ENCODE data around the gene NAALADL2. TPM values are rescaled to one million over a fixed set of nuclear protein-coding genes. Genes with fewer than 3 reads are reported as not detected.

Gene NAALADL2
- total and polyA plus RNA-seq, 2 experiments from 2014 or later = 3.4 to 15.3 TPM

- Histone ChIP-seq H3K79me2 (no peaks in the 10 kb centered on the region), H2AFZ (no peak overlapping the region), H3K4me1 (ENCODE audit: insufficient read depth) (peaks cover 7% of the 10 kb centered on the region), H3K9me3 (ENCODE audit: low read depth) (no peaks in the 10 kb centered on the region), H4K20me1 (ENCODE audit: insufficient read depth, poor library complexity, severe bottlenecking) (no peaks in the 10 kb centered on the region), H3K27ac (no peak overlapping the region), H3K9me2 (replicated peaks; ENCODE audit: insufficient read depth) (no peaks in the 10 kb centered on the region), H3K4me2 (no peak overlapping the region), H3K4me3 (no peak overlapping the region), H3K36me3 (replicated peaks; ENCODE audit: insufficient read depth, low read depth) (no peaks in the 10 kb centered on the region), H3K27me3 (no peaks in the 10 kb centered on the region)
- 85% methylated on average over 6 of the region's 6 CpGs for WGBS (ENCODE audit: low lambda C conversion rate, missing lambda C conversion rate)
- no peak for TF ChIP-seq EZH2 (IDR thresholded peaks at IDR 0.05; ENCODE audit: borderline replicate concordance)
- no peak for TF ChIP-seq EZH2phosphoT487 (IDR thresholded peaks at IDR 0.05; ENCODE audit: low read depth, severe bottlenecking, unreplicated experiment)
- TF ChIP-seq CTCF (IDR thresholded peaks at IDR 0.05; ENCODE audit: poor library complexity) = no peak
- DNase-seq (ENCODE audit: low spot score) = no peak
Observed at GRCh38 chr3:175274056-175274455, 414.9 kb downstream of the NAALADL2 start.

- H3K9me3 ChIP-seq (ENCODE audit: low read depth) = no peaks in the 10 kb centered on the region
- no peak for TF ChIP-seq EZH2 (IDR thresholded peaks at IDR 0.05; ENCODE audit: borderline replicate concordance)
- TF ChIP-seq CTCF (IDR thresholded peaks at IDR 0.05; ENCODE audit: poor library complexity) = no peak
- TF ChIP-seq EZH2phosphoT487 (IDR thresholded peaks at IDR 0.05; ENCODE audit: low read depth, severe bottlenecking, unreplicated experiment) = no peak
- DNase-seq (ENCODE audit: low spot score) = no peak
- 94% methylated on average over 1 of the region's 1 CpG for WGBS (ENCODE audit: low lambda C conversion rate, missing lambda C conversion rate)
- H3K27me3 ChIP-seq = no peaks in the 10 kb centered on the region
- no peaks in the 10 kb centered on the region for H3K79me2 ChIP-seq
- H2AFZ ChIP-seq = no peak overlapping the region
- H3K4me3 ChIP-seq = no peak overlapping the region
- H3K27ac ChIP-seq = no peak overlapping the region
- peaks cover 7% of the 10 kb centered on the region for H3K4me1 ChIP-seq (ENCODE audit: insufficient read depth)
- no peak overlapping the region for H3K4me2 ChIP-seq
- H4K20me1 ChIP-seq (ENCODE audit: insufficient read depth, poor library complexity, severe bottlenecking) = no peaks in the 10 kb centered on the region
- no peaks in the 10 kb centered on the region for H3K36me3 ChIP-seq (replicated peaks; ENCODE audit: insufficient read depth, low read depth)
- H3K9me2 ChIP-seq (replicated peaks; ENCODE audit: insufficient read depth) = no peaks in the 10 kb centered on the region
Observed at GRCh38 chr3:175274474-175275218, 415.5 kb downstream of the NAALADL2 start.

GRCh38 chr3:175278680-175279079 is 419.5 kb downstream of the NAALADL2 start:
- Histone ChIP-seq H4K20me1 (ENCODE audit: insufficient read depth, poor library complexity, severe bottlenecking) (no peaks in the 10 kb centered on the region), H3K79me2 (no peaks in the 10 kb centered on the region), H3K36me3 (replicated peaks; ENCODE audit: insufficient read depth, low read depth) (no peaks in the 10 kb centered on the region), H3K9me3 (ENCODE audit: low read depth) (no peaks in the 10 kb centered on the region), H2AFZ (no peak overlapping the region), H3K9me2 (replicated peaks; ENCODE audit: insufficient read depth) (no peaks in the 10 kb centered on the region), H3K4me2 (no peak overlapping the region), H3K4me3 (no peak overlapping the region), H3K27ac (no peak overlapping the region), H3K27me3 (no peaks in the 10 kb centered on the region), H3K4me1 (ENCODE audit: insufficient read depth) (no peaks in the 10 kb centered on the region)
- TF ChIP-seq CTCF (IDR thresholded peaks at IDR 0.05; ENCODE audit: poor library complexity) = no peak
- TF ChIP-seq EZH2phosphoT487 (IDR thresholded peaks at IDR 0.05; ENCODE audit: low read depth, severe bottlenecking, unreplicated experiment) = no peak
- WGBS (ENCODE audit: low lambda C conversion rate, missing lambda C conversion rate) = 85% methylated on average over 3 of the region's 3 CpGs
- DNase-seq (ENCODE audit: low spot score) = no peak

Data from hepatocyte (in vitro differentiated cells).